HL-60/S4 (cell line): ENCODE data around the gene ABCC5.

ENCODE experiments used
- in situ Hi-C: fragments of 300-500 bp; cut with MboI; formaldehyde crosslinking; loops from 2 replicates; pipeline ENCODE4 v1.14.3; 2022; ENCODE audit warnings: low sequenced_read_pairs

Gene ABCC5

GRCh38 chr3:183896610-183897009 lies 121.1 kb downstream of the ABCC5 start:
- in situ Hi-C loops = loop anchor here (10.0 to 25.0 kb wide), 3 partner anchors 388 to 641 kb away; no protein-coding TSS in a partner anchor

DNA sequence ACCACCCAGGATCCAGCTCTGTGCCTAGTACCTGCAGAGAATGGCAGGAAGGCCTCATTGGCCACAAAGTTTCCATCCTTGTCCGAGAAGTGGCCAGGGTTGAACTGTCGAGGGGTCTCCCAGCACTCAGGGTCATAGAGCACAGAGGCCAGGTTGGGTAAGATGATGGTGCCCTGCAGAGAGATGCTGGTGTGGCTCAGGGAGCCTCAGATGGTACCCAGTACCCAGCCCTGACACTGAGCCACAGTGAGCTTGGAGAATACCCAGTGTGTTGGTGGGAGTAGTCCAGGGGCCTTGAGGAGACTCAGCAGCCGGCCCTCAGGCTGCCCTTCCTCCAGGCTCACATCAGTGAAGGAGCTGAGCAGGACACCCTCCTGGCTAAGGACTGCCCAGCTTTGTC lies 121.5 kb downstream of the ABCC5 start:
- in situ Hi-C loops = loop anchor here (10.0 to 25.0 kb wide), 3 partner anchors 389 to 641 kb away; no protein-coding TSS in a partner anchor

DNA sequence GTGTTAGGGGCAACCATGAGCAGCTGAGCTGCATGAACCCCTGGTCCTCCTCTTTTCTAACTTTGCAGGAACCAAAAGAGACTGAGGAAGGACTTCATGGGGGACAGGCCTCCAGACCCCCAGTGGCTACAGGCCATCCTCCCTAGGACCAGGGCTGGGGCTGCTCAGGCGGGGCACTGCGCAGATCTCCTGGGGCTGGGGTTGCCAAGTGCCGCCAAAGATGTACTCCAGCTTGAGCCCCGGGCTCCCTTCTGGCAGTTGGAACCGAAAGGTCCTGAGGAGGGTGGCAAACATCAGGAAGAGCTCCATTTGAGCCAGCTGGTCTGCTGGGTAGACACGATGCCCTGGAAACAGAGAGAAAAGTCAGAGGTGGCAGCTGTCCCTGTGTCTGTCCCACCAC lies 121.9 kb downstream of the ABCC5 start:
- in situ Hi-C loops = loop anchor here (10.0 to 25.0 kb wide), 3 partner anchors 389 to 642 kb away; no protein-coding TSS in a partner anchor

- in situ Hi-C loops = loop anchor here (10.0 to 25.0 kb wide), 3 partner anchors 390 to 642 kb away; no protein-coding TSS in a partner anchor
Observed at GRCh38 chr3:183895296-183895695, 122.4 kb downstream of the ABCC5 start.

DNA sequence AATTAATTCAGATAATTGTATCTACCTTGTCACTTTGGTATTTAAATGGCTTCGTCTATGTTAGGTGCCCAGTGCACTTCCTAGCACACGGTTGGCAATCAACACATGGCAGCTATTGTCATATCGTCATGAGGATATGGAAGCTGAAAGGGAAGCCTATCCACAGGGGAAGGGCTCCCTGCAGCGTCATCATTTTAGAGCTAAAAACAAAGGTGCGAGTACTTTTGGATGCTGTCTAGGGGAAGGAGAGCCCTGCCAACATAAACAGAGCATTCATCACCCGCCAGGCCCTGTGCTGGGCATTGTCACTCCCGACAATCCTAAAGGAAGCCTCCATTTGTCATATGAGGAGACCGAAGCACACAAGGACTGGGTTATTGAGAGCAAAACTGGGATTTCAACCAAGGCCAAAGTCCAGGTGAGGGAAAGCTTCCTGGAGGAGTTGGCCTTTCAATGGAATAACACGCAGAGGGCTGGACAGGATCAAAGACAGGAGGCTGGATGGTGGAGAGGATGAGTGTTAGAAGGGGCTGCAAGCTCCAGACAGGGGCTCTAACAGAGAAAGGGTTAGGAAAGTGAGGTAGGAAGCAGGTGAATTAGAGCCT lies 125.0 kb downstream of the ABCC5 start:
- in situ Hi-C loops = loop anchor here (10.0 to 25.0 kb wide), 3 partner anchors 392 to 645 kb away; no protein-coding TSS in a partner anchor

GRCh38 chr3:183885766-183886165 lies 131.9 kb downstream of the ABCC5 start:
- in situ Hi-C loops = loop anchor here (25.0 kb wide), 2 partner anchors 423 to 652 kb away; no protein-coding TSS in a partner anchor

GRCh38 chr3:183884427-183885296 lies 133.0 kb downstream of the ABCC5 start, which contains the start of gene PARL:
PARL (minus strand) TSS chr3:183884880; CDS start chr3:183884846, 34 bp downstream.
- in situ Hi-C loops = loop anchor here (25.0 kb wide), 2 partner anchors 422 to 653 kb away; no protein-coding TSS in a partner anchor

DNA sequence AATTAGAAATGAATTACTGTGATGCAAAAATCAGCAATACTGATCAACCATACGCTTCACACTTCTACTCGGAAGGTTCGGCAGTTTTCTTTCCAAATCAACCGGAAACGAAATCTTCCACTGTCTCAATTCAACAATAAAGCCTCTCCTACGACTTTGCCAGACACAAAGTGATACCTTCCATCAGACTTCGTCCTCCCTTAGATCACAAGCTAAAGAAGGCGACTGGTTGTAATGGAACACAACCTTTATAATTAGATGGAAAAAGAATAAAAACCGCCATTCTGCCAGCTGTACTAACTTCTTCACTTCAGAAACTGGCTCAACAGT lies 133.6 kb downstream of the ABCC5 start:
- in situ Hi-C loops = loop anchor here (25.0 kb wide), 2 partner anchors 422 to 653 kb away; no protein-coding TSS in a partner anchor

GRCh38 chr3:183883291-183884096 lies 134.2 kb downstream of the ABCC5 start:
- in situ Hi-C loops = loop anchor here (25.0 kb wide), 2 partner anchors 421 to 654 kb away; no protein-coding TSS in a partner anchor

- in situ Hi-C loops = loop anchor here (25.0 kb wide), 2 partner anchors 418 to 657 kb away; no protein-coding TSS in a partner anchor
Observed at GRCh38 chr3:183880121-183880520, 137.6 kb downstream of the ABCC5 start.

DNA sequence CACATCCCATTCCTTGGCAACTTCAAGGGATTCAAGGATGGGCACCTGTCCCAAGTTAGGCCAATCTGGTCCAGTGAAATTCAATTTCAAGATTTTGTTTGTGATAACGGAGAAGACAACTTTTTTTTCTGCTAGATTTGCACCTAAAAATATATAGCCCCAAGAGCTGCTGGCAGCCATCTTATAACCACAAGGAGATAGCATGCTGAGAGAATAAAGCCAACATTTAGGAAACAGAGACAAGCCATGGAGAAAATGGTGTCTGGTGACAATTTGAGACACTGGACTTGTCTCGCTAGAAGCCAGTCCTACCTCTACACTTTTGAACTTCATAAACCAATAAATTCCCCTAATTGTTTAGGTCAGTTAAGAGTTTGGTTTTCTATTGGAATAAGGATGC lies 138.4 kb downstream of the ABCC5 start:
- in situ Hi-C loops = loop anchor here (25.0 kb wide), 2 partner anchors 417 to 658 kb away; no protein-coding TSS in a partner anchor

GRCh38 chr3:183878071-183878470 lies 139.6 kb downstream of the ABCC5 start:
- in situ Hi-C loops = loop anchor here (25.0 kb wide), 2 partner anchors 416 to 659 kb away; no protein-coding TSS in a partner anchor

DNA sequence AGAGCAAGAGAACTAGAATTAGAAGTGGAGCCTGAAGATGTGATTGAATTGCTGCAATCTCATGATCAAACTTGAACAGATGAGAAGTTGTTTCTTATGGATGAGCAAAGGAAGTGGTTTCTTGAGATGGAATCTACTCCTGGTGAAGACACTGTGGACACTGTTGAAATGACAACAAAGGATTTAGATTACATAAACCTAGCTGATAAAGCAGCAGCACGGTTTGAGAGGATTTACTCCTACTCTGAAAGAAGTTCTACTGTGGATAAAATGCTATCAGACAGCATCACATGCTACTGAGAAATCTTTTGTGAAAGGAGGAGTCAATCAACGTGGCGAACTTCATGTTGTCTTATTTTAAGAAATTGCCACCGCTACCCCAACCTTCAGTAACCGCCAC lies 140.5 kb downstream of the ABCC5 start:
- in situ Hi-C loops = loop anchor here (25.0 kb wide), 2 partner anchors 415 to 660 kb away; no protein-coding TSS in a partner anchor

- in situ Hi-C loops = loop anchor here (25.0 kb wide), 2 partner anchors 413 to 662 kb away; no protein-coding TSS in a partner anchor
Observed at GRCh38 chr3:183875411-183875810, 142.3 kb downstream of the ABCC5 start.

- in situ Hi-C loops = no loop called here
Observed at GRCh38 chr3:183873914-183874313, 143.8 kb downstream of the ABCC5 start.

- in situ Hi-C loops = no loop called here
Observed at GRCh38 chr3:183871541-183871940, 146.1 kb downstream of the ABCC5 start.

- in situ Hi-C loops = no loop called here
Observed at GRCh38 chr3:183870563-183870962, 147.1 kb downstream of the ABCC5 start.
